GM21390 (cell line): Measurements from ENCODE around the gene GIGYF2.
"Not testable (repeated sequence)": the region's sequence is repeated elsewhere in the genome, so short reads cannot be mapped to it uniquely, and the experiment has no call there.

Source experiments
- ATAC-seq: cut with Tn5 transposase; IDR thresholded peaks from one replicate; pipeline ENCODE4 v1.9.1; 2021; ENCODE audit not compliant: unreplicated experiment

GIGYF2 gene

DNA sequence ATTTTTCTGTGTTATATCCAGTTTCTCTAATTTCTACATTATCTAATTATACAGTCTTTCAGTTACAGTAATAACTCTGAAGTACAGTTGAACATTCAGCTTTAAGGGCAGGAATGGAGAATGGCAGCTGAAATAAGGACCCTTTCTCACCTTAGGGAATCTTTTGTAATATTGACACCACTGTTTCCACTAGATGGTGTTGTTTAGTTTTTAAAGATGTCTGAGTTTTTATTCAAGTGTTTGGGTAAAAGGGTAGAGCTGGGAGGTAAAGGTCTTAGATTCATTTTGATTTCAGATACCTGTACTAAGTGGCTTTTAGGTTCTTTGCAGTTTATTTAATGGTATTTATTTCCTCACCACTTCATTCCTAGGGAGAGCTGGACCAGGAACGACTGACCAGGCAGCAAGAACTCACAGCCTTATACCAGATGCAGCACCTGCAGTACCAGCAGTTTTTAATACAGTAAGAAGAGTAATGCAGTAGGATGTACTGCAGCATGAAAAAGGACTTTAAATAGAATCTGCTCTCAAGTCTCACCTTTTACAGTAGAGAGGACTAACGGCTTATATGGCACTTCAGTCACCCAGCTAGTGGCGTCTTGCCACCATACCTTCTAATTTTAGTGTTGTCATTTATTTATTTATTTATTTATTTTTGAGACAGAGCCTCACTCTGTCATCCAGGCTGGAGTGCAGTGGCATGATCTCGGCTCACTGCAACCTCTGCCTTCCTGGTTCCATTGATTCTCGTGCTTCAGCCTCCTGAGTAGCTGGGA is 112.4 kb downstream of the GIGYF2 start:
- ATAC-seq = no peak

GRCh38 chr2:232810444-232810843 is 113.3 kb downstream of the GIGYF2 start:
- ATAC-seq = no peak

DNA sequence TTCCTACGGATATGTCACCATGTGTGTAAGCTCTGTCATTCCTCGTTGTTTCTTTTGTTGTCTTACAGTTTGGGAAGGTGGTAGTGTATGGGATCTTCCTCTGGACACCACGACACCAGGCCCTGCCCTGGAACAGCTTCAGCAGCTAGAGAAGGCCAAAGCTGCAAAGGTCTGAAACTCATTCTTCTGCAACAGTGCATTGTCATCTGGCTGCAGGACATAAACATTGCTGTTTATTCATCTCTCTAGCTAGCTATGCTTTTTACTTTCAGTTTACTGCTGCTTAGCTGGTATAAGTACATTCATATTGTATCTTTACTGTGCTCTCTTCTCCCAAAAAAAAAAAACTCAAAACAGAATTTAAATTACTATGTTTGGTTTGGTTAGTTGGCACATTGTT is 118.4 kb downstream of the GIGYF2 start:
- no peak for ATAC-seq

GRCh38 chr2:232816657-232817056 is 119.5 kb downstream of the GIGYF2 start:
- no peak for ATAC-seq

DNA sequence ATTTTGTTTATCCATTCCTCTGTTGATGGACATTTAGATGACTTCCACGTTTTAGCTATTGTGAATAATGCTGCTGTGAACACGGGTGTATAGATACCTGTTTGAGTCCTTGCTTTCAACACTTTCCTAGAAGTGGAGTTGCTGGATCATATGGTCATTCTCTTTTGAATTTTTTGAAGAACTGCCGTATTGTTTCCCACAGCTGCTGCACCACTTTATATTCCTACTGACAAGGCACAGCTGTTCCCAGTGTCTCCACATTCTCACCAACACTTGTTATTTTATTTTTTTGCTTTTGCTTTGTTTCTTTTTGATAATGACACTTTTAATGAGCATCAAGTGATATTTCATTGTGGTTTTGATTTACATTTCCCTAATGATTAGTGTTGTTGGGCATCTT is 120.6 kb downstream of the GIGYF2 start:
- ATAC-seq = no peak

GRCh38 chr2:232829988-232830387 is 132.9 kb downstream of the GIGYF2 start:
- ATAC-seq = no peak

- ATAC-seq = no peak
Measured at GRCh38 chr2:232831496-232831895, 134.4 kb downstream of the GIGYF2 start.

DNA sequence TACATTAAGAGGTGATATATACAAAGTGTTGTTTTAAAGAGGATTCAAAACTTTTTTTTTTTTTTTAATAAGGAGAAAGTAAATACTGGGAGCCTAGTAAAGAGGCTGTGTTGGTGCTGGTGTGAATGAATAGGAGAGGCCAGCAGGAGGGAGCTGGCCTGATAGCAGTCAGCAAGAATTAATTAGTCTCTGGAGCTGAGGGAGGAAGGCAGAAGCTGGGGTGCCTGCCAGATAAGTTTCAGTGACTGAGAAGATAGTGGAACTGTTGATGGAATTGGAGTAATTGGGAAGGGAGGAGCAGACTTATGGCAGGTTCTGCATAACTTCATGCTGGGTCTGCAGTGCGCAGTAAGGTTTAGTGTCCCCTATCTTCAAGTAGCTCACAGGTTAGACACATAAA is 136.7 kb downstream of the GIGYF2 start:
- ATAC-seq = no peak

GRCh38 chr2:232835687-232836208 is 138.6 kb downstream of the GIGYF2 start:
- ATAC-seq = no peak

GRCh38 chr2:232836934-232837333 is 139.8 kb downstream of the GIGYF2 start:
- no peak for ATAC-seq

- peak; percentile 81 for ATAC-seq
Measured at GRCh38 chr2:232838406-232838874, 141.3 kb downstream of the GIGYF2 start.

GRCh38 chr2:232839411-232840079 is 142.4 kb downstream of the GIGYF2 start:
- no peak for ATAC-seq

DNA sequence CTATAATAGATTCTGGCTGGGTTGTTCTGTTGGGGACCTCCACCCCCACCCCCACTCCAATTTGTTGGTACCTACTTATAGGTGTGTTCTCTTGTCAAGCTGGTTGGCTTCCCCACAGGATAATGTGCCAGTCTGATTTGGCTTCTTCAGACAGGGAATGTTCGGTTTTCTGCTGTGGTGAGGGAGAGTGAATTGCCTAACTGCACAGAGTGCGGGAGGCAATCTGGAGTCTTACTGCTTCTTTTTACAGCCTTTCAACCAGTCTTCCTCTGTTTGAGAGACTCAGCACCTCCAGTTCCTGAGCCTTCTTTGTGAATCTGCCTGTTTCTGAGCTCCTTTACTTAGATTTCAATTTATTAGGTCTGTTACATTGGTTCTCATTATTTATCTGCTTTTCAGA is 145.6 kb downstream of the GIGYF2 start:
- no peak for ATAC-seq

DNA sequence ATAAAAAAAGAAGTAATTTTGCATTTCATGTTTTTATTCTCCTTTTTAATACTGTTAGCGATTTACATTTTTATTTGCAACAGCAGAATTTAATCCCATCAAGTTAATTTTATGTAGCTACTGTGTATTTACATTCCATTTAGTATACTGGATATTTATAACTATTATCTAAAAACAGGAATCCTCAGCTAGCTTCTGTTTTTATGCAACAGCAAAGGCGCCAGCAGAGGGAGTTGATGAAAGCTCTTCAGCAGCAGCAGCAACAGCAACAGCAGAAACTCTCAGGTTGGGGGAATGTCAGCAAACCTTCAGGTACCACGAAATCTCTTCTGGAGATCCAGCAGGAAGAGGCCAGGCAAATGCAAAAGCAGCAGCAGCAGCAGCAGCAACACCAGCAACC is 146.7 kb downstream of the GIGYF2 start:
- ATAC-seq = no peak

GRCh38 chr2:232846055-232846454 is 148.9 kb downstream of the GIGYF2 start:
- no peak for ATAC-seq

DNA sequence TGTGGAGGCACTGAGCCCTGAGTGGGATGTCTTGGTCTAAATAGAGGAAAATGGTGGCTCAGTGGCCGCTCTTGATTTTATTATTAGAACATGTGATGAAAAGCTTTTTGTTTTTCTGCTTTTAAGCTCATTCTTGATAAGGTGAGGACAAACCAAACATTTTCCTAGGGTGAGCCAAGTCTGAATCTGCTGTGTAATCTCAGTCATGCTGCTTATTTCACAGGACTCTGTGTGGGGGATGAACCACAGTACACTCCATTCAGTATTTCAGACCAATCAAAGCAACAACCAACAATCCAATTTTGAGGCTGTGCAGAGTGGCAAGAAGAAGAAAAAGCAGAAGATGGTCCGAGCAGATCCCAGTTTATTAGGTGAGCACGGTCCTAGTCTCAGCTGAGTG is 152.9 kb downstream of the GIGYF2 start:
- ATAC-seq = no peak

GRCh38 chr2:232852081-232852480 is 154.9 kb downstream of the GIGYF2 start:
- ATAC-seq = not testable (repeated sequence)

- ATAC-seq = no peak
Measured at GRCh38 chr2:232852676-232853075, 155.5 kb downstream of the GIGYF2 start.

- ATAC-seq = no peak
Measured at GRCh38 chr2:232854082-232854481, 157.0 kb downstream of the GIGYF2 start.

DNA sequence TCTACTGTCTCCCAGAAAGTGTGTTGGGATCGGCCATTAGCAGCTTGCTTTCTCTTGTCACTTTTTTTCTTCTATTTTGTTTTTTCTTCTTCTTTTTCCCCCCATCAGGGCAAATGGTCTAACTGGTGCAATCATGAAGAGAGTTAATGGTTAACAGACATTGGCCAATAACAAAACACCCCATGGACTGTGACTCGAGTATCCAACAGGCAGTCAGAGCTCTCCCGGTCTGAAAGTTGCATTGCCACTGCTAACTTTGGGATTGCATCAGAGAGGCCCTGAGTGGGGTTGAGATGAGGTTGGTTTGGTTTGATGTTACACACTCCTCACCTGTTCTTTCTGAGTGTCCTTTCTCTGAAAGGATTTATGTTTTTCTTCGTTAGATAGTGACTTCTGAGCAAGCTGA is 160.0 kb downstream of the GIGYF2 start:
- no peak for ATAC-seq

DNA sequence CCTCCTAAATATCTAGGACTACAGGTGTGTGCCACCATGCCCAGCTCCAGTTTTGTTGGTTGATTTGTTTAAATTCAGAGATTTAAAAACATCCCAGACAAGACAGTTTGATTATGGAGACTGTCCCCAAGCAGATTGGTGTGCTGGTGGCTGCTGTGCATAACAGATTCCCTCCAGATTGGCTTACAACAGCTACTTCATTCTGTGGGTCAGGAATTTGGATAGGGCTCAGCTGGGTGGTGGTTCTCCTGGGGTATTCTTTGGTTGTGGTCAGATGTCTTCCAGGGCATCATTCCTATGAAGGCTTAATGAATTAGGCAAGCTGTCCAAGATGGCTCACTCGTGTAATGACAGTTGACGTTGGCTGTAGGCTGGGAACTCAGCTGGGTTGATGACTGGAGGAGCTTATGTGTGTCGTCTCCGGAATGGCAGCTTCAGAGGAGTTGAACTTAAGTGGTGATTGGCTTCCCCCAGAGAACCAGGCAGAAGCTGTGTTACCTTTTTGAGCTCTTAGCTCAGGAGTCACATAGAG is 162.3 kb downstream of the GIGYF2 start:
- ATAC-seq = no peak
